ENCODE data around the gene BMS1.
"Not testable (repeated sequence)": the region's sequence is repeated elsewhere in the genome, so short reads cannot be mapped to it uniquely, and the experiment has no call there.

BMS1 gene

GRCh38 chr10:42865716-42866114 is 83.1 kb downstream of the BMS1 start:
- DNase-seq (ENCODE audit: low read depth), result no peak

- DNase-seq (ENCODE audit: low read depth), result no peak
These were observed 83.8 kb downstream of the BMS1 start for GRCh38 chr10:42866115-42866995.

GRCh38 chr10:42867571-42867970 is 85.0 kb downstream of the BMS1 start:
- no peak for DNase-seq (ENCODE audit: low read depth)

- DNase-seq (ENCODE audit: low read depth), result no peak
These were observed 85.9 kb downstream of the BMS1 start for GRCh38 chr10:42868530-42868929.

GRCh38 chr10:42869977-42870350 is 87.4 kb downstream of the BMS1 start:
- no peak for DNase-seq (ENCODE audit: low read depth)

GRCh38 chr10:42871138-42871641 is 88.6 kb downstream of the BMS1 start:
- not testable (repeated sequence) for DNase-seq (ENCODE audit: low read depth)

GRCh38 chr10:42871823-42872222 is 89.2 kb downstream of the BMS1 start:
- no peak for DNase-seq (ENCODE audit: low read depth)

GRCh38 chr10:42872865-42873435 is 90.4 kb downstream of the BMS1 start:
- no peak for DNase-seq (ENCODE audit: low read depth)

GRCh38 chr10:42874713-42875387 is 92.3 kb downstream of the BMS1 start:
- DNase-seq (ENCODE audit: low read depth), result no peak

- DNase-seq (ENCODE audit: low read depth), result no peak
These were observed 92.8 kb downstream of the BMS1 start for GRCh38 chr10:42875388-42875755.

- DNase-seq (ENCODE audit: low read depth), result no peak
These were observed 93.3 kb downstream of the BMS1 start for GRCh38 chr10:42875798-42876341.

GRCh38 chr10:42876476-42876875 is 93.9 kb downstream of the BMS1 start:
- no peak for DNase-seq (ENCODE audit: low read depth)

- DNase-seq (ENCODE audit: low read depth), result no peak
These were observed 94.3 kb downstream of the BMS1 start for GRCh38 chr10:42876945-42877344.

- DNase-seq (ENCODE audit: low read depth), result no peak
These were observed 95.0 kb downstream of the BMS1 start for GRCh38 chr10:42877496-42878030.

GRCh38 chr10:42878134-42878820 is 95.7 kb downstream of the BMS1 start:
- no peak for DNase-seq (ENCODE audit: low read depth)

GRCh38 chr10:42878821-42879195 is 96.2 kb downstream of the BMS1 start:
- DNase-seq (ENCODE audit: low read depth), result no peak

- DNase-seq (ENCODE audit: low read depth), result no peak
These were observed 97.0 kb downstream of the BMS1 start for GRCh38 chr10:42879380-42880254.

GRCh38 chr10:42880255-42880620 is 97.6 kb downstream of the BMS1 start:
- DNase-seq (ENCODE audit: low read depth), result no peak

- no peak for DNase-seq (ENCODE audit: low read depth)
These were observed 100.0 kb downstream of the BMS1 start for GRCh38 chr10:42882597-42882996.
